Fibroblast of lung (primary cell): ENCODE data around the gene MTHFD1. TPM values are rescaled to one million over a fixed set of nuclear protein-coding genes. Genes with fewer than 3 reads are reported as not detected.
"Not testable (repeated sequence)": the region's sequence is repeated elsewhere in the genome, so short reads cannot be mapped to it uniquely, and the experiment has no call there.

Source experiments
- DNase-seq, 2 donors: peaks; one replicate each; pipeline versions ENCODE4 v3.0.0 to v3.0.0-alpha.2; 2010; ENCODE audit warnings: low read depth in 2 of 2
- H2AFZ ChIP-seq: 2 replicates; pipeline ENCODE4 v1.5.1; 2012; ENCODE audit warnings: low read length, control low read depth, inconsistent platforms
- H3K27ac ChIP-seq: 2 replicates; pipeline ENCODE4 v1.5.1; 2011; ENCODE audit warnings: low read length, control low read depth; ENCODE audit not compliant: insufficient read depth
- H3K27me3 ChIP-seq: 2 replicates; pipeline ENCODE4 v1.5.1; 2011; ENCODE audit warnings: mild to moderate bottlenecking, low read length; ENCODE audit not compliant: control insufficient read depth, insufficient read depth
- H3K36me3 ChIP-seq: 2 replicates; pipeline ENCODE4 v1.5.1; 2011; ENCODE audit warnings: low read length; ENCODE audit not compliant: control insufficient read depth, insufficient read depth
- H3K4me1 ChIP-seq: 2 replicates; pipeline ENCODE4 v1.5.1; 2011; ENCODE audit warnings: low read length; ENCODE audit not compliant: control insufficient read depth, insufficient read depth; ENCODE audit errors: extremely low read depth
- H3K4me2 ChIP-seq: 2 replicates; pipeline ENCODE4 v1.5.1; 2011; ENCODE audit warnings: low read length, control low read depth; ENCODE audit not compliant: insufficient read depth; ENCODE audit errors: extremely low read depth
- H3K4me3 ChIP-seq, 4 experiments: fragments of 200-600 bp in 1 of 4; sonication (generic) in 1 of 4; replicated peaks in 1 of 4; 2 replicates each; pipeline ENCODE4 v1.5.1; 2011 to 2016; ENCODE audit warnings: low read length in 4 of 4, low read depth in 3 of 4, mild to moderate bottlenecking in 3 of 4, control low read depth in 2 of 4, inconsistent platforms in 1 of 4, mixed read lengths in 1 of 4; ENCODE audit not compliant: insufficient read depth in 1 of 4; ENCODE audit errors: control extremely low read depth in 1 of 4
- H3K79me2 ChIP-seq: 2 replicates; pipeline ENCODE4 v1.5.1; 2012; ENCODE audit warnings: mild to moderate bottlenecking, low read length, inconsistent platforms; ENCODE audit not compliant: control insufficient read depth, insufficient read depth
- H3K9ac ChIP-seq: 2 replicates; pipeline ENCODE4 v1.5.1; 2011; ENCODE audit warnings: mild to moderate bottlenecking, low read length, control low read depth; ENCODE audit not compliant: insufficient read depth
- H3K9me3 ChIP-seq: 2 replicates; pipeline ENCODE4 v1.5.1; 2012; ENCODE audit warnings: low read depth, low read length; ENCODE audit not compliant: control insufficient read depth, insufficient read depth
- H4K20me1 ChIP-seq: 2 replicates; pipeline ENCODE4 v1.5.1; 2011; ENCODE audit warnings: low read length; ENCODE audit not compliant: control insufficient read depth, insufficient read depth; ENCODE audit errors: extremely low read depth
- CTCF ChIP-seq, 2 donors: IDR thresholded peaks in 1 of 2; conservative IDR thresholded peaks in 1 of 2; 1 replicate in 1 of 2; 2 replicates in 1 of 2; pipeline ENCODE4 v1.5.1; 2011 to 2012; ENCODE audit warnings: low read length in 2 of 2, control low read depth in 1 of 2, inconsistent platforms in 1 of 2, low read depth in 1 of 2, mild to moderate bottlenecking in 1 of 2
- EZH2 ChIP-seq: IDR thresholded peaks from 2 replicates; pipeline ENCODE4 v1.5.1; 2012; ENCODE audit warnings: low read length, control low read depth, mild to moderate bottlenecking; ENCODE audit errors: missing control alignments
- polyA plus RNA-seq, 2 donors: library from polyadenylated mRNA; depleted of rRNA in 1 of 2; stranded (reverse) in 1 of 2; unstranded in 1 of 2; fragments of >200 nt; gene quantifications; 2 replicates each; pipeline ENCODE4 v1.2.1, GENCODE V29; 2011 to 2012; ENCODE audit warnings: missing spikeins in 1 of 2
- total RNA-seq: library from RNA; depleted of rRNA; stranded (reverse); fragments of >200 nt; gene quantifications from 2 replicates; pipeline ENCODE4 v1.2.1, GENCODE V29; 2014

The MTHFD1 gene
- total and polyA plus RNA-seq, 2 donors (not counting 1 experiment from before 2014, with no cell fraction given): 39.4 to 41.6 TPM

- no peaks in the 10 kb centered on the region for H3K27me3 ChIP-seq
- no peaks in the 10 kb centered on the region for H3K36me3 ChIP-seq
- no peak for TF ChIP-seq CTCF (conservative IDR thresholded peaks at IDR 0.05 in 1 of 2, IDR thresholded peaks at IDR 0.05 in 1 of 2; ENCODE audit: low read depth in 1 of 2, low read length in 2 of 2)
- TF ChIP-seq EZH2: no peak
- H4K20me1 ChIP-seq: no peaks in the 10 kb centered on the region
- H3K9me3 ChIP-seq: no peaks in the 10 kb centered on the region
- H3K79me2 ChIP-seq: no peaks in the 10 kb centered on the region
- H2AFZ ChIP-seq: no peak overlapping the region
- no peak overlapping the region for H3K9ac ChIP-seq
- DNase-seq: peak; percentile 63 to 78
- no peak overlapping the region for H3K4me3 ChIP-seq
- H3K4me1 ChIP-seq: no peaks in the 10 kb centered on the region
- no peak overlapping the region for H3K27ac ChIP-seq
- no peak overlapping the region for H3K4me2 ChIP-seq
These were observed 23.2 kb upstream of the MTHFD1 start for GRCh38 chr14:64364907-64365306.

GRCh38 chr14:64365358-64365889 lies 22.7 kb upstream of the MTHFD1 start:
- H3K4me3 ChIP-seq, H3K36me3 ChIP-seq, H3K27me3 ChIP-seq, H3K79me2 ChIP-seq, H4K20me1 ChIP-seq, H3K4me2 ChIP-seq, H3K9ac ChIP-seq, H2AFZ ChIP-seq, H3K9me3 ChIP-seq, H3K27ac ChIP-seq, H3K4me1 ChIP-seq: not testable (repeated sequence)
- peak; percentile 9 to 22 for DNase-seq

GRCh38 chr14:64369201-64369600 lies 19.0 kb upstream of the MTHFD1 start:
- TF ChIP-seq CTCF (conservative IDR thresholded peaks at IDR 0.05 in 1 of 2, IDR thresholded peaks at IDR 0.05 in 1 of 2; ENCODE audit: low read depth in 1 of 2, low read length in 2 of 2): no peak
- no peak for TF ChIP-seq EZH2
- Histone ChIP-seq H3K36me3 (no peaks in the 10 kb centered on the region), H3K27ac (no peak overlapping the region), H3K4me1 (no peaks in the 10 kb centered on the region), H3K4me2 (no peak overlapping the region), H3K9me3 (no peaks in the 10 kb centered on the region), H3K4me3 (no peak overlapping the region), H3K79me2 (no peaks in the 10 kb centered on the region), H3K27me3 (no peaks in the 10 kb centered on the region), H2AFZ (no peak overlapping the region), H4K20me1 (no peaks in the 10 kb centered on the region), H3K9ac (no peak overlapping the region)
- peak in 1 of 2 donors; percentile 15 for DNase-seq
